HEK293 (cell line): ENCODE results near the gene DLG1.

Source experiments
- KLF1 ChIP-seq: fragments of 450-650 bp; formaldehyde crosslinking; IDR thresholded peaks from 2 replicates; pipeline ENCODE4 v1.5.1; 2016; ENCODE audit warnings: missing biosample characterization, missing genetic modification characterization
- YY1 ChIP-seq: fragments of 450-650 bp; formaldehyde crosslinking; IDR thresholded peaks from 2 replicates; pipeline ENCODE4 v1.5.1; 2018; ENCODE audit warnings: missing biosample characterization, missing genetic modification characterization
- ZNF239 ChIP-seq: fragments of 450-650 bp; formaldehyde crosslinking; IDR thresholded peaks from 2 replicates; pipeline ENCODE4 v1.5.1; 2016; ENCODE audit warnings: missing biosample characterization, missing genetic modification characterization
- ZNF311 ChIP-seq: fragments of 450-650 bp; formaldehyde crosslinking; IDR thresholded peaks from 2 replicates; pipeline ENCODE4 v1.5.1; 2017; ENCODE audit warnings: missing biosample characterization, missing genetic modification characterization, borderline replicate concordance
- ZNF624 ChIP-seq: fragments of 450-650 bp; formaldehyde crosslinking; IDR thresholded peaks from 2 replicates; pipeline ENCODE4 v1.5.1; 2017; ENCODE audit warnings: missing biosample characterization, missing genetic modification characterization
- ZNF654 ChIP-seq: fragments of 450-650 bp; formaldehyde crosslinking; IDR thresholded peaks from 2 replicates; pipeline ENCODE4 v1.5.1; 2016; ENCODE audit warnings: low read depth, missing biosample characterization, missing genetic modification characterization
- ZNF707 ChIP-seq: fragments of 450-650 bp; formaldehyde crosslinking; IDR thresholded peaks from 2 replicates; pipeline ENCODE4 v1.5.1; 2016; ENCODE audit warnings: missing biosample characterization, missing genetic modification characterization
- ZNF777 ChIP-seq: fragments of 450-650 bp; formaldehyde crosslinking; IDR thresholded peaks from 2 replicates; pipeline ENCODE4 v1.5.1; 2017; ENCODE audit warnings: missing biosample characterization, missing genetic modification characterization, borderline replicate concordance
- TF ChIP-seq, protein P1 (sequence below): sonication (generic); formaldehyde crosslinking; IDR thresholded peaks from 2 replicates; pipeline ENCODE4 v1.8.1; 2022; ENCODE audit warnings: mild to moderate bottlenecking, moderate library complexity, missing genetic modification reagents
- TF ChIP-seq, protein P2 (sequence below): fragments of 450-650 bp; formaldehyde crosslinking; IDR thresholded peaks from 2 replicates; pipeline ENCODE4 v1.5.1; 2016; ENCODE audit warnings: missing biosample characterization, missing genetic modification characterization
- TF ChIP-seq, protein P3 (sequence below): fragments of 450-650 bp; formaldehyde crosslinking; IDR thresholded peaks from 2 replicates; pipeline ENCODE4 v1.5.1; 2016; ENCODE audit warnings: missing biosample characterization, missing genetic modification characterization
- TF ChIP-seq, protein P4 (sequence below): fragments of 450-650 bp; formaldehyde crosslinking; IDR thresholded peaks from 2 replicates; pipeline ENCODE4 v1.5.1; 2016; ENCODE audit warnings: missing biosample characterization, missing genetic modification characterization, low read depth
- TF ChIP-seq, protein P5 (sequence below): fragments of 450-650 bp; formaldehyde crosslinking; IDR thresholded peaks from 2 replicates; pipeline ENCODE4 v1.5.1; 2016; ENCODE audit warnings: missing biosample characterization, missing genetic modification characterization

DNA sequence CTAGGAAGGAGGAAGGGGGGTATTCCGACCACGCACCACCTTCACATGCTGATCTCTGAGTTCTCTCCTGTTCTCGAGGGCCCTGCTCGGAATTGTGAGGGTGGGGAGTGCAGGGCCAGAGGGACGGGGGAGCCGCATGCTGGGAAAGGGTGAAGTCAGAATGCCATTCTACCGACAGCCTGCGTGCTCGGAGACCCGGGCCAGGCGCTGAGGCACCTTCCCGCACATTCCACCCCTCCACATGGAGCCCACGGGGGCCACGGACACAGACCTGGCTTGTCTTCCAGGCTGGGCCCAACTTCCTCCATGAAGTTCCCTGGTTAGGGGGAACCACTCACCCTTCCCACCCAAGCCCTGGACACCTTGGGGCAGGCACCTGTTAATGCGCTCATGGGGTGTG lies 301.1 kb downstream of the DLG1 start:
- TF ChIP-seq YY1 (tag by site-specific recombination), result no peak
- TF ChIP-seq, protein P1, sequence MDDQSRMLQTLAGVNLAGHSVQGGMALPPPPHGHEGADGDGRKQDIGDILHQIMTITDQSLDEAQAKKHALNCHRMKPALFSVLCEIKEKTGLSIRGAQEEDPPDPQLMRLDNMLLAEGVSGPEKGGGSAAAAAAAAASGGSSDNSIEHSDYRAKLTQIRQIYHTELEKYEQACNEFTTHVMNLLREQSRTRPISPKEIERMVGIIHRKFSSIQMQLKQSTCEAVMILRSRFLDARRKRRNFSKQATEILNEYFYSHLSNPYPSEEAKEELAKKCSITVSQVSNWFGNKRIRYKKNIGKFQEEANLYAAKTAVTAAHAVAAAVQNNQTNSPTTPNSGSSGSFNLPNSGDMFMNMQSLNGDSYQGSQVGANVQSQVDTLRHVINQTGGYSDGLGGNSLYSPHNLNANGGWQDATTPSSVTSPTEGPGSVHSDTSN (CRISPR knock-in tag), result no peak
- TF ChIP-seq ZNF624 (tag by site-specific recombination), result no peak
- TF ChIP-seq, protein P2, sequence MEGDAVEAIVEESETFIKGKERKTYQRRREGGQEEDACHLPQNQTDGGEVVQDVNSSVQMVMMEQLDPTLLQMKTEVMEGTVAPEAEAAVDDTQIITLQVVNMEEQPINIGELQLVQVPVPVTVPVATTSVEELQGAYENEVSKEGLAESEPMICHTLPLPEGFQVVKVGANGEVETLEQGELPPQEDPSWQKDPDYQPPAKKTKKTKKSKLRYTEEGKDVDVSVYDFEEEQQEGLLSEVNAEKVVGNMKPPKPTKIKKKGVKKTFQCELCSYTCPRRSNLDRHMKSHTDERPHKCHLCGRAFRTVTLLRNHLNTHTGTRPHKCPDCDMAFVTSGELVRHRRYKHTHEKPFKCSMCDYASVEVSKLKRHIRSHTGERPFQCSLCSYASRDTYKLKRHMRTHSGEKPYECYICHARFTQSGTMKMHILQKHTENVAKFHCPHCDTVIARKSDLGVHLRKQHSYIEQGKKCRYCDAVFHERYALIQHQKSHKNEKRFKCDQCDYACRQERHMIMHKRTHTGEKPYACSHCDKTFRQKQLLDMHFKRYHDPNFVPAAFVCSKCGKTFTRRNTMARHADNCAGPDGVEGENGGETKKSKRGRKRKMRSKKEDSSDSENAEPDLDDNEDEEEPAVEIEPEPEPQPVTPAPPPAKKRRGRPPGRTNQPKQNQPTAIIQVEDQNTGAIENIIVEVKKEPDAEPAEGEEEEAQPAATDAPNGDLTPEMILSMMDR (tag by site-specific recombination), result no peak
- TF ChIP-seq, protein P3, sequence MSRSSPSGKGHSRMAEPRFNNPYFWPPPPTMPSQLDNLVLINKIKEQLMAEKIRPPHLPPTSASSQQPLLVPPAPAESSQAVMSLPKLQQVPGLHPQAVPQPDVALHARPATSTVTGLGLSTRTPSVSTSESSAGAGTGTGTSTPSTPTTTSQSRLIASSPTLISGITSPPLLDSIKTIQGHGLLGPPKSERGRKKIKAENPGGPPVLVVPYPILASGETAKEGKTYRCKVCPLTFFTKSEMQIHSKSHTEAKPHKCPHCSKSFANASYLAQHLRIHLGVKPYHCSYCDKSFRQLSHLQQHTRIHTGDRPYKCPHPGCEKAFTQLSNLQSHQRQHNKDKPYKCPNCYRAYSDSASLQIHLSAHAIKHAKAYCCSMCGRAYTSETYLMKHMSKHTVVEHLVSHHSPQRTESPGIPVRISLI, result no peak
- TF ChIP-seq, protein P4, sequence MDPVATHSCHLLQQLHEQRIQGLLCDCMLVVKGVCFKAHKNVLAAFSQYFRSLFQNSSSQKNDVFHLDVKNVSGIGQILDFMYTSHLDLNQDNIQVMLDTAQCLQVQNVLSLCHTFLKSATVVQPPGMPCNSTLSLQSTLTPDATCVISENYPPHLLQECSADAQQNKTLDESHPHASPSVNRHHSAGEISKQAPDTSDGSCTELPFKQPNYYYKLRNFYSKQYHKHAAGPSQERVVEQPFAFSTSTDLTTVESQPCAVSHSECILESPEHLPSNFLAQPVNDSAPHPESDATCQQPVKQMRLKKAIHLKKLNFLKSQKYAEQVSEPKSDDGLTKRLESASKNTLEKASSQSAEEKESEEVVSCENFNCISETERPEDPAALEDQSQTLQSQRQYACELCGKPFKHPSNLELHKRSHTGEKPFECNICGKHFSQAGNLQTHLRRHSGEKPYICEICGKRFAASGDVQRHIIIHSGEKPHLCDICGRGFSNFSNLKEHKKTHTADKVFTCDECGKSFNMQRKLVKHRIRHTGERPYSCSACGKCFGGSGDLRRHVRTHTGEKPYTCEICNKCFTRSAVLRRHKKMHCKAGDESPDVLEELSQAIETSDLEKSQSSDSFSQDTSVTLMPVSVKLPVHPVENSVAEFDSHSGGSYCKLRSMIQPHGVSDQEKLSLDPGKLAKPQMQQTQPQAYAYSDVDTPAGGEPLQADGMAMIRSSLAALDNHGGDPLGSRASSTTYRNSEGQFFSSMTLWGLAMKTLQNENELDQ, result no peak
- no peak for TF ChIP-seq ZNF239 (tag by site-specific recombination)
- TF ChIP-seq, protein P5, sequence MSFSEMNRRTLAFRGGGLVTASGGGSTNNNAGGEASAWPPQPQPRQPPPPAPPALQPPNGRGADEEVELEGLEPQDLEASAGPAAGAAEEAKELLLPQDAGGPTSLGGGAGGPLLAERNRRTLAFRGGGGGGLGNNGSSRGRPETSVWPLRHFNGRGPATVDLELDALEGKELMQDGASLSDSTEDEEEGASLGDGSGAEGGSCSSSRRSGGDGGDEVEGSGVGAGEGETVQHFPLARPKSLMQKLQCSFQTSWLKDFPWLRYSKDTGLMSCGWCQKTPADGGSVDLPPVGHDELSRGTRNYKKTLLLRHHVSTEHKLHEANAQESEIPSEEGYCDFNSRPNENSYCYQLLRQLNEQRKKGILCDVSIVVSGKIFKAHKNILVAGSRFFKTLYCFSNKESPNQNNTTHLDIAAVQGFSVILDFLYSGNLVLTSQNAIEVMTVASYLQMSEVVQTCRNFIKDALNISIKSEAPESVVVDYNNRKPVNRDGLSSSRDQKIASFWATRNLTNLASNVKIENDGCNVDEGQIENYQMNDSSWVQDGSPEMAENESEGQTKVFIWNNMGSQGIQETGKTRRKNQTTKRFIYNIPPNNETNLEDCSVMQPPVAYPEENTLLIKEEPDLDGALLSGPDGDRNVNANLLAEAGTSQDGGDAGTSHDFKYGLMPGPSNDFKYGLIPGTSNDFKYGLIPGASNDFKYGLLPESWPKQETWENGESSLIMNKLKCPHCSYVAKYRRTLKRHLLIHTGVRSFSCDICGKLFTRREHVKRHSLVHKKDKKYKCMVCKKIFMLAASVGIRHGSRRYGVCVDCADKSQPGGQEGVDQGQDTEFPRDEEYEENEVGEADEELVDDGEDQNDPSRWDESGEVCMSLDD (tag by site-specific recombination), result no peak
- TF ChIP-seq ZNF777 (tag by site-specific recombination), result no peak
- no peak for TF ChIP-seq ZNF311 (tag by site-specific recombination)
- no peak for TF ChIP-seq ZNF654 (tag by site-specific recombination)
- TF ChIP-seq ZNF707 (tag by site-specific recombination), result no peak
- TF ChIP-seq KLF1 (tag by site-specific recombination), result no peak
